HG02588 (cell line): ENCODE data around the gene TRIM50.
A peak's percentile ranks its signal among the peaks of the same experiment; 100 is the strongest.
"Not testable (repeated sequence)": the region's sequence is repeated elsewhere in the genome, so short reads cannot be mapped to it uniquely, and the experiment has no call there.

Experiments
- ATAC-seq: cut with Tn5 transposase; IDR thresholded peaks from one replicate; pipeline ENCODE4 v1.9.1; 2021; ENCODE audit warnings: mild to moderate bottlenecking, moderate library complexity; ENCODE audit not compliant: unreplicated experiment

TRIM50 gene

DNA sequence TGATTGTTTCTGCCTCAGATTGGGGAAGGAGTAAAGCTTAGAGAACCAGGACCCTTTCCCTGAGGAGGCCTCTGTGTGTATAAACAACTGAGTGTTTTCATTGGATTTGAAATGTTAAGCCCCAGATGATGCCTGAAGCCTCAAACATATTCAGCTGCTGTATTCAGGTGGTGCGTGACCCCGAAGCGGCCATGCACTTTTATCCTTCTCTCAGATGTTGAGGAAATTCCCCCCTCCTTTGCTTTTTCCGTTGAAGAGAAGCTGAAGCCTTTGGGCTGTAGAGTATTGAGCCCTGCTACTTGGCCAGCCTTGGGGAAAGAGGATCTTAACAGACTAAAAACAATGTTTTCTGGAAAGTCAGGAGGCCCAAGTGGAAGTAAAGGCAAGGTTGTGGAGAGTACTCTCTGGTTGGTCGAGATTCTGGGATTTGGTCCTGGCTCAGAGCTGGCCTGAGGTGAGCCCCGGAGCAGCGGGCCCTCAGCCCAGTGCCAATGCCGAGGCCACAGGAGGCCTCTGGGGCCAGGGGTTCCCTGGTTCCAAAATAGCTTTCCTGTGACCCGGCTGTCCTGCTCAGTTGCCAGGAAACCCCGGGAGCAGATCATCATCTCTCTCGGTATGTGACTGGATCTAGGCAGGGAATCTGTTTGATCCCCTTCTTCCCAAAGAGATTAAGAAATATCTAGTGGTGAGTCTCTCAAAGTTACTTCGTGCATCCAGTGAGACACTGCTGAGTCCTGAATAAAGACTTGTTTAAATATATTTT is 22.6 kb upstream of the TRIM50 start:
- no peak for ATAC-seq

DNA sequence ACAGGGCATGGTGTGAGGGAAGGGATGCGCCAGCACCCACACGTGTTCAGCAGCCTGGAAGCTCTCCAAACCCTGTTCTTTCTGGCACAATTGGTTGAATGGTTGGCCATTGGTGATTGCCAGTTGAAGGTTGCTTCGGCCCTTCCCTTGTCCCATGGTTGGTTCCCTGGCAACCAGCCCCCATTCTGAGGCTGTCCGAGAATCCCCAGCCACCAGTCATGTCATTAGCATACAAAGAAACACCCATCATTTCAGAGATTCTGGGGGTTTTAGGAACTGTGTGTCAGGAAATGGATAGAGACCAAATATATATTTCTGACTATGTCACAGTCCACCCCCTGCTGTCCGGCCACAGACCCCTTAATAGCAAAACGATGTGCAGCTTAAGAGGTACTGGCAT is 21.9 kb upstream of the TRIM50 start:
- ATAC-seq: no peak

DNA sequence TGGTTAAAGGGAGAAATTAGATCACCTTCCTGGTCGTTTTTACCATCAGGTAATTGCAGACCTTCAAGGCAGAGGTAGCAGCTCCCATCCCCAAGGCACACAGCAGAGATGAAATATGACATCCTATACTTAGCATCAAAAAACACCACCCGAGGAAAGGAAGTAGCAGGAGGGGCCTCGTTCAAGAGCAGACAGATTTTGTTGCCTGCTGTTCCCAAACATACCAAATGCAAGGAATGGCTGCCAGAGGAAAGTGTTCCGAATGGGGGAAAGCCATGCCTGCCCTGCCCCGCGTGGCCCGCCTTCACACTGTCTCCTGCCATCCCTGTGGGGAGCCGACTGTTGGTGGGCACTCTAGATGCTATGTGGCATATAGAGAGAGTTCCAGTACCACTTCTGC is 18.1 kb upstream of the TRIM50 start:
- no peak for ATAC-seq

DNA sequence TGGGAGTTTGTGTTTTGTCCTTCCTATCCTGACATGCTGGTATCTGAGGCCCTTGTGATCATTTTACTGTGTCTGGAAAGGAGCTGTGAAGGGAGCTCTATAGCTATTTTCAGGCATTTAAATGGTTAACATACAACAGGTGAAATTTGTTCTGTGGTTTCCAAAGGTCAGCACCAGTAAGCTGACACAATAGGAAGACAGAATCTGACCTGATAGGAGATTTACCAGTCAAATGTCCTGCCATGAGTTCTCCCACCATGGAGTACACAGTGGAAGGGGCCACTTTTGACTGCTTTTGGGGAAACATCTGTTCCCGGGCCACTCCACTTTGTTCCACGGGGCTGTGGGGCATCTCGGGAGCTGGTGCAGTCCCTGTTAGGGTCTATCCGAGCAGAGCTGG is 17.7 kb upstream of the TRIM50 start:
- no peak for ATAC-seq

DNA sequence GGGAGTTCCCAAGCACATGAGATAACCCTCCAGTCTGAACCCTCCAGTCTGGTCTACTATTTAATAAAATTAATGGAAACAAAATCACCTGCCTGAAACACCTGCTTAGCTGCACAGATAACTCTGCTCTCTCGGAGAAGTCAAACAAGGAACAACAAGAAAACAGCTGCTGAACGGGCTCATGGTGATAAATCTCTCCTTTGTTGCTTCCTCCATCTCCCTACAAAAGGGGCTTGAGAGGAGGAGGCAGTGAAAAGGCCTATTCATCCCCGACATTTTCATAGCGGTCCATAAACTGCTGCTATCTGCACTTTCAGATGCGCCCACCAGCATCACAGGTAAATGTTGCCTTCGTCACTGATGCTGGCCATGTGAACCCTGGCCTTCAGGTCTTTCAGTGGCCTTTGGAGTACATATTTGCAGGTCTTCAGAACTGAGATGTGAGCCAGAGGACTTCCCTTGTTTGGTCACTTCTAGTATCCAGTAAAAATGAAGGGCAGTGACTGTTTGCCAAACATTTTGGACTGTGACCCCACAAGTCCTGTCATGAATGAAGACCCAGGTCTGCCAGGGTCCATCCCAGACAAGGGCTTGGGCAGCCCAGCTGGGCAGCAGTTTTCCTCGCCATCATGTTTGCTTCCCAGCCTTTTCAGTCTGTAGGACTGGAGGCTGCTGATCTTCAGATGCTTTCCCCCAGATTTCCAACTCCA is 15.9 kb upstream of the TRIM50 start:
- ATAC-seq: no peak

DNA sequence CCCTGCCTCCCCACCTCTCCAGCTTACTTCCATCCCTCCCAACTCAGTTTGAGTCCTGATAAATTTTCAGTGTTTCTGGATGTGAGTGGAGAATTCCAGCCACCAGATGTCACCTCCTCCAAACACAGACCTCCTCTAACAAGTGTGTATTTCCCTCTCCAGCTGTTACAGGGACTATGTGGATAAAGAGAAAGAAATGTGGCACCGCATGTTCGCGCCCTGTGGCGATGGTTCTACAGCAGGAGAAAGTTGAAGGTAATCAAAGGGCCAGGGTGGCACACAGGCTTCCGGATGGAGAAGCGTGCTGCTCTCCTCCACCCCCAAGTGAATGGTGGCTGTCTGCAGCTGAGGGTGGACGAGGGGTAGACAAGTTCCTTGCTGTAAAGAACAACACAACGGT is 14.8 kb upstream of the TRIM50 start:
- no peak for ATAC-seq

DNA sequence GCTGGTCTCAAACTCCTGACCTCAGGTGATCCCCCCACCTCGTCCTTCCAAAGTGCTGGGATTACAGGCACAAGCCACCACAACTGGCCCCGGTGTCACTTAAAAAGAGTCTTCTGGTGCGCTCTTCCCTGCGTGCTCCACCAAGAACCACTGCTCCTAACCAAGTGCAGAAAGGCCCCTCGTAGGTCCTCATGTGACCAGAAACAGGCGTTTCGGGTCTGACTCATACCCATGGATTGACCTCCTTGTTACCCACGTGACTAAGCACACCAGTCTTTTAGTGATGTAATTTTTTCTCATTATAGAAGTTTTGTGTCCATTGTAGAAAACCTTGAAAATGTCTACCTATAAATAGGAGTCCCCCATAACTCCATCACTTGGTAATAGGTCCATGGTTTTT is 14.0 kb upstream of the TRIM50 start:
- no peak for ATAC-seq

DNA sequence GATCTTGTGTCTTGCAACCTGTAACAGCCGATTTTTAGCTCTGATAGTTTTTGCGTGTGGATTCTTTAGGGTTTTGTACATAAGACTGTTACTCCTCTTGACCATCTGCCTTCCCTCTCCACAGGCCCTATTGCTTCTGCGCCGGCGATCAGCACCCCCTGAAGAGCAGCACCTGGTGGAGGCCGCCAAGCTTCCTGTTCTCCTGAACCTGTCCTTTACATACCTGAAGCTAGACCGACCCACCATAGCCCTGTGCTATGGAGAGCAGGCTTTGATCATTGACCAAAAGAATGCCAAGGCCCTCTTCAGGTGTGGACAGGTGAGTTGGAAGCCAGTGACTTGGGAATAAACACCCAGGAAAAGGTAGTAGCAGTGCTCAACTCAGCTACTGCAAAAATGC is 12.6 kb upstream of the TRIM50 start:
- ATAC-seq: no peak

DNA sequence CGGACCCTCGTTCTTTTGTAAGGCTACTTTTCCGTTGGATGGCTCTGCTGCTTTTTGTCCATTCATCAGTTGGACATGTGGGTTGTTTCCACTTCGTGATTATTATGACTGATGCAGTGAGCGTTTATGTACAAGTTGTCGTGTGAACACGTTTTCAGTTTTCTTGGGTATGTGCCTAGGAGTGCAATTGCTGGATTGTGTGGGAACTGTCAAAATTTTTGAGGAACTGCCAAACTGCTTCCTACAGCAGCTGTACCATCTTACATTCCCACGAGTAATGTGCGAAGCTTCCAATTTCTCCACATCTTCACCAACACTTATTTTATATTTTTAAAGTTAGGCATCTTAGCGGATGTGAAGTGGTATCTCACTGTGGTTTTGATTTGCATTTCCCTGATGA is 10.4 kb upstream of the TRIM50 start:
- ATAC-seq: no peak

DNA sequence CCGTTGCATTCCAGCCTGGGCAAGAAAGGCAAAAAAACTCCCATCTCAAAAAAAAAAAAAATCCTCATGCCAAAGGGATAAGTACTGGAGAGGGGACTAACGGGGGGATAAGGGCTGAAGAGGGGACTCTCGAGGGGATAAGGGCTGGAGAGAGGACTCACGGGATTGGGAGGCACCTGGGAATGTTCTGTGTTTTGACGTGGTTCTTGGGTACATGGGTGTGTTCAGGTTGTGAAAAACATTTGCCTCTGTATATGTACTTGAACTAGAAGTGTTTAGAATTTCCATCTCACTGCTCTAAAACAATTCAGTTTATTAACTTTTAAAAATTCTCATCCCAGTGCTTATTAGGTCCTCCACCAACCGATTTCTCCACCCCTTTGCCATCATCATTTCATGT is 4.6 kb upstream of the TRIM50 start:
- ATAC-seq: no peak

DNA sequence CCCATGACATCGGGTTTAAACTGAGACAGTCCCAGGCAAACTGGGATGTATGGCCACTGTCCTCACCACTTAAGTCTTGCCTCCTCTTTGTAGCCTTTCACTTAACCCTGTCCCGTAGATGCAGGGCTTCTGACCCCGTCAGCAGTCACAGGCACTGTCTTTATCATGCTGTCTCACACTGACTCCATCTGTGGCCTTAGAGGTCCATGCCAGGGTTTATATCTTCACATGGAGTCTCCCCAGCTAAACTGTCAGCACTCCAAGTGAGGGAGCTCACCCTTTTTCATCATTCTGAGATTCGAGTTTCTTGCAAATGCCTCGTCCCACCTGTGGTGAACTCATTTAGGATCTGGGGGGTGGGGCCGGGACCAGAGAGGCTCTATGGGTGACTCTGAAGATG is 2.9 kb upstream of the TRIM50 start:
- ATAC-seq: no peak

DNA sequence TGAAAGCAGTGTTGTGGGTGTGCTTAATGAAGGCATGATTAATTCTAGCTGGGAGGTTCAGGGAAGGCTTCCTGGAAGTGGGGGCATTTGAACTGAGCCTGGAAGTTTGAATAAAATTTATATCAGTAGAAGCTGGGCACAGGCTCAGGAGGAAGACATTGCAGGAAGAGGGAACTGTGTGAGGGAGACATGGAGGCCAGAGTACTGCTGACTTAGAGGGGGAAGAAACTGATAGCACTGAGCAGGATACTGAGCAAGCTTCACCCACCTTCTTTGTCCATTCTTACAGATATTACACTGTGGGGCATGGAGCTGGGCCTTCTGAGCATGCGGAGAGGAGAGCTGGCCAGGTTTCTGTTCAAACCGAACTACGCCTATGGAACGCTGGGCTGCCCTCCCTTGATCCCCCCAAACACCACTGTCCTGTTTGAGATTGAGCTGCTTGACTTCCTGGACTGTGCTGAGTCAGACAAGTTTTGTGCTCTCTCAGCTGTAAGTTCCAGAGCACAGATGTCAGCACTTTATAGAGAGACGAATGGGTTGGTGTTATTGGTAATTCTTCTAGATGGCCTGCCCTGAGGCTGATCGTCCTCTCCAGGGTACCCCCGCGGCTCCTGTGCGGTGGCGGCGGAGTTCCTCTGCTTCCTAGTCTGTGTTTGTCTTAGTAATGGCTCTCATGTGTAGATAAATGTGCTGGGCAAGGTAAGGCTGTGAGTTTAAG is 2.1 kb upstream of the TRIM50 start:
- no peak for ATAC-seq

DNA sequence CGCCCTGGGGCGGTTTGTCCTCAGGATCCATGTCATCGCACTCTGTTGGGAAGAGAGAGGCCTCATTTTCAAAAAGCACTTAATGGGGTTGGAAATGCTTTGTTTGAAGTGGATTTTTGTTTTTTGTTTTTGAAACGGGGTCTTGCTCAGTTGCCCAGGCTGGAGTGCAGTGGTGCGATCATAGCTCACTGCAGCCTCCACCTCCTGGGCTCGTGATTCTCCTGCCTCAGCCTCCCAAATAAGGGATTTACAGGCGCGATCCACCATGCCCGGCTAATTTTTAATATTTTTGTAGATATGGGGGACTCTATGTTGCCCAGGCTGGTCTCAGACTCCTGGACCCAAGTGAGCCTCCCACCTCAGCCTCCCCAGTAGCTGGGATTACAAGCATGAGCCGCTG is 814 bp upstream of the TRIM50 start:
- ATAC-seq: no peak

DNA sequence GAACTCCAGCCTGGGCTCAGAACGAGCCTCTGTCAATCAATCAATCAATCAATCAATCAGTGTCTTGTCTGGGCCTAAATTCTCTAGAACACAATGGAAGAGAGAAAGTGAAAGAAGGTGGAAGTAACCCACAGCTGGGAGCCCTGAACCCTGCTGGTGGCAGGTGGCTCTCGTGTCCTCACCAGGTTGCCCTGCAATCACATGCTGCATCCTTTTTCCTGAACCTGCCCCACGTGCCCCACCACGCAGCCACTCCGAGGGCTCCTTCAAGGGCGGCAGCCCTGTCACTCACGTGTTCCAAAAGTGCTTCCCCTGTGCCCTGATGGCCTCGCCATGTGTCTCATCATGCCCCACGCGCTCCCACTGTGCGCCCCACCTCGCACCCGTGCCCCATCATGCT is 433 bp downstream of the TRIM50 start:
- not testable (repeated sequence) for ATAC-seq

DNA sequence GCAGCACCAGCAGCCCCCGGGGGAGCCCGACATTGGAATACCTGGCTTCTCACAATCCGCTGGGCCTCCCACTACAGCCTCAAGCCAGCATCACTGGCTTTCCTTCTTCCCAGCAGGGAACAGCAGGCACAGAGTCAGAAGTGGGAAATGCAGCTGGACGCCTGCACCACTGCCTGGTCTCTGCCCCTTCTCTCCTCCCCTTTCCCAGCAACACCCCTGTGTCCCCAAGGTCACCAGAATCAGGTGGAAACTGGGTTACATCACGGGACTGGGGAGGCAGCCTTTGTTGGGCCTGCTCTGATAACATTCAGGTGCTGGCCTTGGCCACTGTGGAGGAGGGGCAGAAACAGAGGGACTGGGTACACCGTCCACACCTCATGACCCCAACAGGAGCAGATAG is 2.5 kb downstream of the TRIM50 start:
- not testable (repeated sequence) for ATAC-seq

DNA sequence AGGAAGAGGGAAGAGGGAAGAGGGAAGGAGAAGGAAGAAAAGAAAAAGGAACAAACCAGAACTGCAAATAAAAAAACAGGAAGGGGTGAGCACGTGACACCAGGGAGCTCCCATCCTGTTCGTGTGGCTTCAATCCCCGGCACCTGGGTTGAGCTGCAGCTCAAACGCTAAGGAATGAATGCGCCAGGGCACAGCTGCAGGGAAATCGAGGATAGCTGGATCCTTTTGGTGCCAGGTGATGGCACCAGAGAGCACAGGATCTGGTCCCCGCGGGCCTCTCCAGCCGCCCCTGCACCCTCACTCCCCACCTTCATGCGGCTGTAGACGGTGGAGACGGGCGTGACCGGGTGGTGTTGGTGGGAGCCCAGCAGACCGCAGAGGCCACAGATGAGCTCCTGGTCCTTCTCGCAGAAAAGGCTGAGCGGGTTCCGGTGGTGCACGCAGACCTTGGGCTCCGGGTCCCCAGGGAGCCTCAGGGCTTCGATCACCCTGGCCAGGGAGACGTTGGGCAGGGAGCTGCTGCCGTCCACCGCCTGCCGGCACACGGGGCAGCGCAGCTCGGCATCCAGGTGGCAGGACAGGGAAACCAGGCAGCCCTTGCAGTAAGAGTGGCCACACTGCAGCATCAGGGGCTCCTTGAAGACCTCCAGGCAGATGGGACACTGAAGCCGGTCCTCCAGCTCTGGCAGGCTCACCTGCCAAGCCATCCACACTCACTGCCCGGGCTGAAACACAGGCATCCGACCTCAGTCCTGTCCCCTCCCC is 3.6 kb downstream of the TRIM50 start:
- peak; percentile 42 for ATAC-seq

DNA sequence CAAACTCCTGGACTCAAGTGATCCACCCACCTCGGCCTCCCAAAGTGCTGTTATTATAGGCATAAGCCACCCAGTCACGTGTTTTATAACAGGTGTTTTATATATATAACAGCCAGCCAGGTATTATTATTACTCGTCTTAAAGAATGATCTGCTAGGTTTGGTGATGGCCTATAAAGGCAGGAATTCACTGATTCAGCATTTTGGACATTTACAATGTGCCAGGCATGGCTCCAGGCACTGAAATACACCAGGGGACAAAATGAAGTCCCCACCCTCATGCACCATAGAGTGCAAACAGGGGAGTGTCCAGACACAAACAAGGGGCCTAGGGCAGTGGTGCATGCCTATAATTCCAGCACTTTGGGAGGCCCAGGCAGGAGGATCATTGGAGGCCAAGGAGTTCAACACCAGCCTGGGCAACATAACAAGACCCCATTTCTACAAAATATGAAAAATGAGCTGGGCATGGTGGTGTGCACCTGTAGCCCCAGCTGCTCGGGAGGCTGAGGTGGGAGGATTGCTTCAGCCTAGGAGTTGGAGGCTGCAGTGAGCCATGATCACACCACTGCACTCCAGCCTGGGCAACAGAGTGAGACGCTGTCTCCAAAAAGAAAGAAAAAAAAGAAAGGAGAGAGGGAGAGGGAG is 4.3 kb downstream of the TRIM50 start:
- ATAC-seq: not testable (repeated sequence)

DNA sequence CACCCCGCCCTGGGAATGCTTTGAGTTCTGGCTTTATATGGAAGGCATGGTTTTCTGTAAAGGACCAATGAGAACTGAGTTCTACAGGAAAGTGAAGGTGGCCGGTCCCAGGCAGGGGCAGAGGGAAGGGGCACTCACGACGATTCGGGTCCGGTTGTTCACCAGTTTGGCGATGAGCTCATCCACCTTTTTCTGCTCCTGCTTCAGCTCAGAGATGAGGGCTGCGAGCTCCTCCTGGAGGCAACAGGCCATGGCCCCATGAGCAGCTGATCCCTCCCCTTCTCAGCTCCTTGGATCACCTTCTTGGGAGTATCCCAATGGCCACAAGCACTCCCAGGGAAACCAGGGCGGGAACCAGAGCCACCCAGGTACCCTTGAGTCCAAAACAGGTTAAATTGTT is 7.9 kb downstream of the TRIM50 start:
- ATAC-seq: not testable (repeated sequence)

DNA sequence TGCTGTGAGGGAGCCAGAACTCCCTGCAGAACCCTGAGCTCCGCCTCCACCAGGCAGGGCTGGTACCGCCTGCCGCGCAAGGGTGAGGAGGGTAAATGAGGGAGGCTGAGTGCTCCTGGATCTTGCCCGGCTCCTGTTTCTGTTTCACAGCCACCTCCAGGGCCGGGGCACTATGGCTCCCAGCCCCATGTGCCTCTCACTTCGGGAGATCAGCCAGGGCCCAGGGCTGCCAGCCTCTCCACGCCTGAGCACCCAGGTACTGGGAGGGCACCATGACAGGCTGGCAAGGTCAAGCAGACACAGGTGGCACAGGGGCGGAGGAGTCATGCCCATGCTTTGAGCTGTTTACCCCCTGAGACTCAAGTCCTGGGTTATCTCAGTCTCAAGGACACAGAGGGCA is 8.3 kb downstream of the TRIM50 start:
- not testable (repeated sequence) for ATAC-seq

DNA sequence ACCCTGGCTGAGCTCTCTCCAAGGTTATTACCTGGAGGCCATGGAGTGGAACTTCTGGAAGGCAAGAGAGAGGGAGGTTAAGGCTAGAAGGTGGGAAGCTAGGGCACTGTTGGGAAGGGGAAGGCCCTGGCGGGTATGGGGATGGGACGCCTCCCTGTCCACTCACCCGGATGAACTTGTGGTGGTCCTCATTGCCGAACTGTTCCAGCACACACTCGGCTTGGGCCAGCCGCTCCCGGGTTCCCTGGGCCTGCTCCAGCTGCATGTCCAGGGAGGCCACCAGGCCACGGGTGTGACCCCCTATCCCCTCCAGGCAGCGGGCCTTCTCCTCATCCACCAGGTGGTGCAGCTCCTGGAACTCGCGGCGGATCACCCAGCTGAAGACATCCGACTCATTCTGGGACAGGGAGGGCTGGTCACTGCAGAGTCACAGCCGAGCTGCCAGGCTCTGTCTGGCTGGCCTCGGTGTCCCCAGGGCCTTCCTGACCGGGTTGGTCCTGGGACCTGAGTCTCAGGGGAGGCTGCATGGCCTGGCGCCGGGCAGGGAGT is 9.2 kb downstream of the TRIM50 start:
- ATAC-seq: not testable (repeated sequence)
